GM21423 (cell line): ENCODE data around the gene CRY2.
"Not testable (repeated sequence)": the region's sequence is repeated elsewhere in the genome, so short reads cannot be mapped to it uniquely, and the experiment has no call there.

Source experiments
- ATAC-seq: cut with Tn5 transposase; IDR thresholded peaks from one replicate; pipeline ENCODE4 v1.9.1; 2021; ENCODE audit warnings: mild to moderate bottlenecking, moderate library complexity; ENCODE audit not compliant: unreplicated experiment

Gene CRY2

GRCh38 chr11:45811571-45812290 is 35.5 kb upstream of the CRY2 start:
- ATAC-seq: no peak

DNA sequence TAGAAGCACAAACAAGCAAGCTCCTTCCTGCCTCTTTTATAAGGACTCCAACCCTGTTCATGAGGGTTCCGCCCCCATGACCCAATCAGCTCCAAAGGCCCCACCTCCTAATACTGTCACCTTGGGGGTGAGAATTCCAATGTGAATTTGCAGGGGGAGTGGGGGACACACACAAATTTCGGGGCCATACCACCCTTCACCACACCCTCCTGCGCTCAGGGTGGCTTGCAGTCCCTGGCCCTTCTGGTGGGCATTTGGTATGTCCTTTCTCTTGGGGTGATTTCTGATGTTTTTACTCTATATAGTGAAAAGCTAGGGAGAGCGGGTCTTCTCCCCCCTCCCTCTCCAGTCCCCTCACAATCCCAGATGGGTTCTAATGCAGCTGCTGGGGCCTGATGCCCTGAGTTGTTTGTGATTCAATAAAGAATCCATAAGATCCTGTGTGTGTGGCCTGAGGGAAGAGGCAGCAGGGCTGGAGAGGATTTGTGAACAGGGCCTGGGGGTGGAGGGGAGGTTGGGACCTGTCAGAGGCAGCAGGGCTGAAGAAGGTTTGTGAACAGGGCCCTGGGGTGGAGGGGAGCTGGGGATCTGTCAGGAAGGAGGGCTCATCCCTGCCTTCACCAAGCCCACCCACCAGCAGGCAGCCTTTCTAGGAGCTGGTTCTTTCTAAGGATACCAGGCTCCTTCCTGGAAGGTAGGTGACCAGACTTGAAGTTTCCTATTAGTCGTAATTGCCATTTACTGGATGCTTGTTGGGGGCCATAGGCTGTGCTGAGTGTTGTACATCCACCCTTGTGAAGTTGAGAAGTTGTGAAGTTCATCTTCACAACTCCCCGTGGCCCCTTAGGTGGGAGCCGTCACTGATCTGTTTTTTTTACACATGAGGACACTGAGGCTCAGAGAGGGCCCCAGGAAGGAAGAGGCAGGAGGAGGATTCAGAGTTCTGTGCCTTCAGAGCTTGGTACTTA is 34.4 kb upstream of the CRY2 start:
- no peak for ATAC-seq

DNA sequence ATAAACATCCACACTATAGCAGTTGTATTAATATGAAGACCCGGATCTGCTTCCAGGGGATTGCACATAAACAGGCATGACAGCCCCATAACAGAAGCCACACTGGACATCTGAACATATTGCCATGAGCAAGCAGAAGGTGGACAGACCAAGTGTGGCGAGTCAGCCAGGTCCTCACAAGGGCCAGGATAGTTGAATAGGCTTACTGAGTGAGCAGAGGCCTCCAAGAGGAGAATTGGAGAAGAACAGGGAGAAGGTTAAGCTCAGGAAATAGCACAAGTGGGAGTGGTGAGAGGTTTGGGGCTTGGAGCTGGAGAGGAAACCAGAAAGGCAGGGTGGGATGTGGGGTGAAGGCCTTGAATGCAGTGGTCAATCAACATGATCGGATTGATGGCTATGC is 31.5 kb upstream of the CRY2 start:
- ATAC-seq: no peak

DNA sequence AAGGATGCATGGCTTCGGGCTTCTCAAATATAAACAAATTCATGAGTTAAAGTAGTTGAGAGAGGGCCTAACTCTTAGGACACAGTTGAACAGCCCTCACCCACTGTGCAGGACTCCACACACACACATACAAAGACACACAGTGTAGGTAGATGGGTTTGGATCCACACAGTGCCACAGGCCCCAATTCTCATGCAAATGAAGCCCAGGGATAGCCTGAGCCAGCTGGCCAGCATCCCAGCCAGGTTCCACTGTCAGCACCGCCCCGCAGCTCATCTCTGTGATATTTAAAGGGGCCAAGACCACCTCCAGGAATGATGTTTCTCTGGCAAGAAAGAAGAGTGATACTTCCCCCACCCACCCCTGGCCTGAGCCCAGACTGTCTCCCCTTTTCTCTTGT is 30.7 kb upstream of the CRY2 start:
- no peak for ATAC-seq

GRCh38 chr11:45817191-45817590 is 30.1 kb upstream of the CRY2 start:
- peak; percentile 87 for ATAC-seq

- no peak for ATAC-seq
Measured at GRCh38 chr11:45818961-45819605, 28.2 kb upstream of the CRY2 start.

DNA sequence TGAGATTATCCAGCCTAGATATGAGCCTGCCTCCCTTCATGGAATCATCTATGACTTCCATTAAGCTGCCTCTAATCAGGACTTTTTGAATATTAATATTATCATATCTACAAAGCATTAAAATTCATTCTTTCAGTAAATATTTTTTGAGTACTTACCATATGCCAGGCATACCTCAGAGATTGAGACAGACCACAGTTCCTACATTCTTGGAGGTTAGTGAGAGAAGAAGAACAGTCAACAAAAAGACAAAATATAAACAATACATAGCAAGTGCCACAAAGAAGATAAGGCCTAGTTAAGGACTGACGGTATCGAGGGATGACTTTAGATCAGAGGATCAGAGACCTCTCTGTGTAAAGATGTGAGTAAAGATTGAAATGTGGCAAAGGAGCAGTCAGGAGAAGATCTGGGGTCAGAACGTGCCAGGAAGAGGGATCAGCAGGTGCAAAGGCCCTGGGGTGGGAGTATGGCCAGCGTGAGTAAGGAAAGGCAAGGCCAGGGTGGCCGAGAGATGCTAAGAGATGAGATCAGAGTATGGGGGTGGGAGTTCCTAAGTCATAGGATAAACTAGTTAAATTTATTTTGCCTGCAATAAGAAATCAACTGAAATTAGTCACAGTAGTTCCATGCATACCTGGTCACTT is 26.9 kb upstream of the CRY2 start:
- ATAC-seq: no peak

- not testable (repeated sequence) for ATAC-seq
Measured at GRCh38 chr11:45826492-45826891, 20.8 kb upstream of the CRY2 start.

- ATAC-seq: no peak
Measured at GRCh38 chr11:45827123-45827522, 20.2 kb upstream of the CRY2 start.

DNA sequence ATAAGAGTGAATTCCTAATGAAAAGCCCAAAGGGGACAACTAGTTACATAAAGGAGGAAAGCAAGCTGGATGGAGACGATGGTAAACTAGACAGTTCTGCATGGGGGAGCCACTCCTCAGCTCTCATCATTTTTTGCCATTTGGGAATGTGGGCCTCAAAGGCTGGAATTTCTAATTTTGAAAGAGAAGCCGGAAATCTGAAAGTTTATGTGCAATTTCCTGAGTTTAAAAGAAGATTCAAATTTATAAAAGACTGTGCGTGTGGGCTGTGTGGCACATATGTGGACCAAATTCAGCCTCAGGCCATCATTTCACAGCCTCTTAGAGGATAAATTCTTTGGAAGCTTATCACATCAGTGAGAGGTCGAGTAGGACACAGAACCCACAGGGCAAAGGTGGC is 18.3 kb upstream of the CRY2 start:
- no peak for ATAC-seq

- ATAC-seq: no peak
Measured at GRCh38 chr11:45830596-45830995, 16.7 kb upstream of the CRY2 start.

DNA sequence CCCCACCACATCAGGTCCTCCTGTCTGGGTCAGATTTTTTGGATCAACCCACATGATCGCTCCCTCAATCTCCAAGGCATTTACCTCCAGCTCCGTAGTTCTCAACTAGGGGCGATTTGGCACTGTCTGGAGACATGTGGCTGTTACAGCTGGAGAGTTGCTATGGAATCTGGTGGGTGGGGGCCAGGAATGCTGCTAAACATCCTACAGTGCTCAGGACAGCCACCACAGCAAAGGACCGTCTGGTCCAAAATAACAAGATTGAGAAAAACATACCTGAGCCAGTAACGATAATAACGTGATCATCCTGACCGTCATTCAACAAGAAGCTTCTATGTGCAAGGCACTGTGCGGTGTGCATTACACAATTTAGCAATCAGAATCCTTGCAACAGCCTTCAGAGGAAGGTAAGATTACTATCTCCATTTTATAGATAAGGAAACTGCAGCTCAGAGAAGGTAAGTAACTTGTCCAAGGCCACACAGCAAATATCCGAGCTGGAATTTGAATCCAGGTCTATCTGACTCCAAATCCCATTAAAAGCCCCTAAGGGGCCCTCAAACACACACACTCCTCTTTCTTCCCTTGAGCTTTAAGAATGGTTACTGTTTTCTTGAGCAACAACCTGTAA is 14.3 kb upstream of the CRY2 start:
- ATAC-seq: no peak

DNA sequence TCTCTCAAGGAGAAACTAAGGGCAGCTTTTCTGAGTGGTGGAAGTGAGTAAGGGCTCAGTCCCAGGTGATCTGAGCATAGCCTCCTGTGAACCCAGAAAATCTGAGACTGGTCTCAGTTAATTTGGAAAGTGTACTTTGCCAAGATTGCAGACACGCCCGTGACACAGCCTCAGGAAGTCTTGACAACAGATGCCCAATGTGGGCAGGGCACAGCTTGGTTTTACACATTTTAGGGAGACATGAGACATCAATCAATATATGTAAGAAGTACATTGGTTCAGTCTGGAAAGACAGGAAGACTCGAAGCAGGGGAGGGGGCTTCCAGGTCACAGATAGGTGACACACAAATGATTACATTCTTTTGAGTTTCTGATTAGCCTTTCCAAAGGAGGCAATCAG is 13.5 kb upstream of the CRY2 start:
- ATAC-seq: no peak

DNA sequence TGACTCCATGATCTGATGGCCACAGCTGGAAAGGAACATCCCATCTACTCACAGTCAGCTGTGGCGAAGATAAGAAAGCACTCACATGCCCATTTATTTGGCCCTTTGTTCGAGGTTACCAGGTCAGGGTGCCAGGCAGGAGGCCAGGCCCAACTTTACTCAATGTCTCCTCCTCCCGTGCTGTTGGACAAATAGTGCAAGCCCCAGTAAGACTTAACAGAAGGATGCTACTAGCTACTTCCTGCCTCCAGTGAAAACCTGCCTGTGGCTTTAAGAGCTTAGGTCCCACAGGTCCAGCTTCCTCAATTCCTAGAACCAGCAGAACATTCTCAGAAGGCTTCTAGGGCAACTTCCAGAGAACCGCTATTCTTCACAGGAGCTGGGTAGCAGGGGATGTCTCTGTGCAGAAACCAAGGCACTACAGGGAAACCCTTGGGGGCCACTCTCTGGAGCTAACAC is 12.9 kb upstream of the CRY2 start:
- no peak for ATAC-seq

DNA sequence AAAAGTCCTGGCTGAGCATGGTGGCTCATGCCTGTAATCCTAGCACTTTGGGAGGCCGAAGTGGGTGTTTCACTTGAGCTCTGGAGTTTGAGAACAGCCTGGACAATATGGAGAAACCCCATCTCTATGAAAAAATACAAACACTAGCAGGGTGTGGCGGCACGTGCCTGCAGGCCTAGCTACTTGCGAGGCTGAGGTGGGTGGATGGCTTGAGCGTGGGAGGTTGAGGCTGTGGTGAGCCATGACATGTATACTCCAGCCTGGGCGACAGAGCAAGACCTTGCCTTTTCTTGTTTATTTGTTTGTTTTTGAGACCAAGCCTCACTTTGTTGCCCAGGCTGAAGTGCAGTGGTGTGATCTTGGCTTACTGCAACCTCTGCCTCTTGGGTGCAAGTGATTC is 8.1 kb upstream of the CRY2 start:
- ATAC-seq: no peak

- ATAC-seq: not testable (repeated sequence)
Measured at GRCh38 chr11:45840251-45840650, 7.0 kb upstream of the CRY2 start.

GRCh38 chr11:45843158-45843924 is 3.9 kb upstream of the CRY2 start:
- ATAC-seq: no peak

GRCh38 chr11:45844822-45845578 is 2.3 kb upstream of the CRY2 start:
- no peak for ATAC-seq

DNA sequence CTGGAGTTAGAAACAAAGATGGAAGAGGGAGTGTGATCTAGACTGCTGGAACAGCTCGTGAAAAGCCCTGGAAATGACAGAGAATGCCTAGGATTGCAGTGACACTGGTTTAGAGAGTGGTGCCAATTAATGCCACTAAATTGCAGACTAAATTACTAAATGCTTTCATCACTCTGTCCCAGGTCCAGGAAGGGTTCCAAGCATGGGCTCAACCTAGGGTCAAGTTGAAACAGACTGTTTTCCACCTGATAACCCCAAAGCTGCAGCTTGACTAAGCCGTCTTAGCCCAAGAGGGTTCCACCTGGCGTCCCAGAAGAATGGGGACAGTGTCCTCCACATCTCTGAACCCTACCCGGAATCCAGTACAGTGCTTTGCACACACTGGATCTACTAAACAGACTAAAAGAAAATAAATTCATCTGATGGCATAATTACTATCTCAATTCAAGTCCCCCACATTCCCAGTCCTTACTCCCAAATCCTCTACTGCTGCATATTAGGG is 1.1 kb upstream of the CRY2 start:
- ATAC-seq: no peak
